Muscle of arm (tissue), 12 donors: Measurements from ENCODE around the gene PTMA. TPM values are rescaled to one million over a fixed set of nuclear protein-coding genes. Genes with fewer than 3 reads are reported as not detected.
A peak's percentile ranks its signal among the peaks of the same experiment; 100 is the strongest.
"Not testable (repeated sequence)": the region's sequence is repeated elsewhere in the genome, so short reads cannot be mapped to it uniquely, and the experiment has no call there.

Experiments used
- DNase-seq: peaks from one replicate; pipeline ENCODE4 v3.0.0-alpha.2; 2013
- polyA plus RNA-seq, 12 donors: library from polyadenylated mRNA; unstranded; fragments of 120-200 nt; gene quantifications; one replicate each; pipeline ENCODE4 v1.2.1, GENCODE V29; 2013; ENCODE audit not compliant: insufficient read length in 12 of 12

PTMA gene
- polyA plus RNA-seq, 12 donors, result 465 to 1,696 (median 648) TPM

- not testable (repeated sequence) for DNase-seq
Measured at GRCh38 chr2:231713406-231713729, 5.0 kb downstream of the PTMA start.

GRCh38 chr2:231713730-231714638 is 5.7 kb downstream of the PTMA start:
- DNase-seq, result peak; percentile 74

GRCh38 chr2:231714639-231715498 is 6.5 kb downstream of the PTMA start:
- peak; percentile 72 for DNase-seq

GRCh38 chr2:231715499-231715837 is 7.1 kb downstream of the PTMA start:
- no peak for DNase-seq

GRCh38 chr2:231715988-231716616 is 7.8 kb downstream of the PTMA start:
- no peak for DNase-seq

GRCh38 chr2:231716666-231717280 is 8.4 kb downstream of the PTMA start:
- DNase-seq, result no peak

- no peak for DNase-seq
Measured at GRCh38 chr2:231717281-231718171, 9.2 kb downstream of the PTMA start.

- no peak for DNase-seq
Measured at GRCh38 chr2:231718799-231719198, 10.5 kb downstream of the PTMA start.

GRCh38 chr2:231720292-231720986 is 12.1 kb downstream of the PTMA start:
- no peak for DNase-seq

- no peak for DNase-seq
Measured at GRCh38 chr2:231720987-231721966, 13.0 kb downstream of the PTMA start.

- no peak for DNase-seq
Measured at GRCh38 chr2:231722721-231723307, 14.5 kb downstream of the PTMA start.

GRCh38 chr2:231725476-231725875 is 17.2 kb downstream of the PTMA start:
- DNase-seq, result no peak

- no peak for DNase-seq
Measured at GRCh38 chr2:231726276-231726675, 18.0 kb downstream of the PTMA start.

GRCh38 chr2:231727621-231728020 is 19.3 kb downstream of the PTMA start:
- no peak for DNase-seq

- no peak for DNase-seq
Measured at GRCh38 chr2:231732604-231733003, 24.3 kb downstream of the PTMA start.

GRCh38 chr2:231737761-231738160 is 29.4 kb downstream of the PTMA start:
- DNase-seq, result no peak

- DNase-seq, result no peak
Measured at GRCh38 chr2:231743376-231744116, 35.2 kb downstream of the PTMA start.
